T-helper 1 cell treated with Interleukin-12 subunit alpha and Interleukin-12 subunit beta and Interleukin-4 antibody, amounts not matched to agents 30 μg/mL and 1 μg/mL, for 36 hours (primary cell): ENCODE measurements around the gene LRRC45.

ENCODE experiments used
- H3K27ac Mint-ChIP-seq: one replicate; pipeline ENCODE4 v1.8.0; 2021; ENCODE audit warnings: mild to moderate bottlenecking, mixed read lengths
- H3K27me3 Mint-ChIP-seq: one replicate; pipeline ENCODE4 v1.8.0; 2021; ENCODE audit warnings: low read depth, mixed read lengths
- H3K36me3 Mint-ChIP-seq: one replicate; pipeline ENCODE4 v1.8.0; 2021; ENCODE audit warnings: low read depth, mixed read lengths
- H3K4me1 Mint-ChIP-seq: one replicate; pipeline ENCODE4 v1.8.0; 2021; ENCODE audit warnings: low read depth, mixed read lengths
- H3K4me3 Mint-ChIP-seq: one replicate; pipeline ENCODE4 v1.8.0; 2021; ENCODE audit warnings: mild to moderate bottlenecking, moderate library complexity, mixed read lengths
- H3K9me3 Mint-ChIP-seq: one replicate; pipeline ENCODE4 v1.8.0; 2021; ENCODE audit warnings: mixed read lengths

Gene LRRC45

GRCh38 chr17:82029391-82029790 is 6.3 kb downstream of the LRRC45 start:
- no peaks in the 10 kb centered on the region for H3K9me3 Mint-ChIP-seq
- H3K36me3 Mint-ChIP-seq, result peaks cover 3% of the 10 kb centered on the region
- H3K4me3 Mint-ChIP-seq, result peak overlapping the region; percentile 61
- H3K4me1 Mint-ChIP-seq, result peaks cover 1% of the 10 kb centered on the region
- no peak overlapping the region for H3K27ac Mint-ChIP-seq
- no peaks in the 10 kb centered on the region for H3K27me3 Mint-ChIP-seq

GRCh38 chr17:82029990-82030469 is 6.9 kb downstream of the LRRC45 start:
- H3K4me1 Mint-ChIP-seq, result peaks cover 1% of the 10 kb centered on the region
- peaks cover 3% of the 10 kb centered on the region for H3K36me3 Mint-ChIP-seq
- no peaks in the 10 kb centered on the region for H3K9me3 Mint-ChIP-seq
- H3K27me3 Mint-ChIP-seq, result no peaks in the 10 kb centered on the region
- H3K27ac Mint-ChIP-seq, result no peak overlapping the region
- H3K4me3 Mint-ChIP-seq, result no peak overlapping the region

- H3K4me1 Mint-ChIP-seq, result peaks cover 3% of the 10 kb centered on the region
- peaks cover 7% of the 10 kb centered on the region for H3K36me3 Mint-ChIP-seq
- H3K9me3 Mint-ChIP-seq, result no peaks in the 10 kb centered on the region
- H3K4me3 Mint-ChIP-seq, result peak overlapping the region; percentile 85
- peak overlapping the region; percentile 79 for H3K27ac Mint-ChIP-seq
- no peaks in the 10 kb centered on the region for H3K27me3 Mint-ChIP-seq
Observed at GRCh38 chr17:82030470-82031302, 7.6 kb downstream of the LRRC45 start.

GRCh38 chr17:82031303-82031884 is 8.3 kb downstream of the LRRC45 start, which contains the start of gene RAC3:
RAC3 (plus strand) TSS chr17:82031678; CDS start chr17:82031762, 84 bp downstream.
- peaks cover 4% of the 10 kb centered on the region for H3K4me1 Mint-ChIP-seq

GRCh38 chr17:82031885-82032627 is 9.0 kb downstream of the LRRC45 start:
- peaks cover 4% of the 10 kb centered on the region for H3K4me1 Mint-ChIP-seq
- no peaks in the 10 kb centered on the region for H3K27me3 Mint-ChIP-seq
- H3K4me3 Mint-ChIP-seq, result peak overlapping the region; percentile 34
- H3K9me3 Mint-ChIP-seq, result no peaks in the 10 kb centered on the region
- no peak overlapping the region for H3K27ac Mint-ChIP-seq
- H3K36me3 Mint-ChIP-seq, result peaks cover 7% of the 10 kb centered on the region

More at GRCh38 chr17:82031303-82031884, 8.3 kb downstream of the LRRC45 start, which contains the start of gene RAC3:
- H3K27me3 Mint-ChIP-seq, result no peaks in the 10 kb centered on the region
- peak within 1 kb of the TSS; percentile 79 for H3K27ac Mint-ChIP-seq
- no peaks in the 10 kb centered on the region for H3K9me3 Mint-ChIP-seq
- H3K36me3 Mint-ChIP-seq, result peaks cover 7% of the 10 kb centered on the region
- H3K4me3 Mint-ChIP-seq, result peak within 1 kb of the TSS; percentile 85

GRCh38 chr17:82033359-82034085 is 10.4 kb downstream of the LRRC45 start:
- Mint-ChIP-seq H3K9me3 (no peaks in the 10 kb centered on the region), H3K27me3 (peaks cover 4% of the 10 kb centered on the region), H3K4me3 (no peak overlapping the region), H3K27ac (no peak overlapping the region), H3K36me3 (peaks cover 7% of the 10 kb centered on the region), H3K4me1 (peaks cover 10% of the 10 kb centered on the region)

- Mint-ChIP-seq H3K9me3 (no peaks in the 10 kb centered on the region), H3K36me3 (peaks cover 7% of the 10 kb centered on the region), H3K4me3 (peak overlapping the region; percentile 21), H3K27me3 (peaks cover 4% of the 10 kb centered on the region), H3K27ac (no peak overlapping the region), H3K4me1 (peaks cover 16% of the 10 kb centered on the region)
Observed at GRCh38 chr17:82034371-82035011, 11.4 kb downstream of the LRRC45 start.

GRCh38 chr17:82035488-82035887 is 12.4 kb downstream of the LRRC45 start:
- Mint-ChIP-seq H3K9me3 (no peaks in the 10 kb centered on the region), H3K36me3 (peaks cover 7% of the 10 kb centered on the region), H3K27me3 (peaks cover 4% of the 10 kb centered on the region), H3K4me1 (peaks cover 16% of the 10 kb centered on the region), H3K4me3 (peak overlapping the region; percentile 37), H3K27ac (no peak overlapping the region)

- Mint-ChIP-seq H3K36me3 (peaks cover 7% of the 10 kb centered on the region), H3K27ac (no peak overlapping the region), H3K27me3 (peaks cover 4% of the 10 kb centered on the region), H3K4me3 (peak overlapping the region; percentile 72), H3K4me1 (peaks cover 16% of the 10 kb centered on the region), H3K9me3 (no peaks in the 10 kb centered on the region)
Observed at GRCh38 chr17:82035956-82036633, 13.0 kb downstream of the LRRC45 start.

GRCh38 chr17:82036634-82037091 is 13.6 kb downstream of the LRRC45 start:
- Mint-ChIP-seq H3K4me3 (peak overlapping the region; percentile 72), H3K9me3 (no peaks in the 10 kb centered on the region), H3K27ac (peak overlapping the region; percentile 26), H3K27me3 (peaks cover 4% of the 10 kb centered on the region), H3K36me3 (peaks cover 7% of the 10 kb centered on the region), H3K4me1 (peaks cover 16% of the 10 kb centered on the region)

GRCh38 chr17:82037092-82037888 is 14.2 kb downstream of the LRRC45 start, which contains the start of gene DCXR:
DCXR (minus strand) TSS chr17:82037697; CDS start chr17:82037682, 15 bp downstream.
- H3K4me1 Mint-ChIP-seq, result peaks cover 16% of the 10 kb centered on the region
- H3K4me3 Mint-ChIP-seq, result peak within 1 kb of the TSS; percentile 88
- H3K27ac Mint-ChIP-seq, result peak within 1 kb of the TSS; percentile 94
- H3K27me3 Mint-ChIP-seq, result peaks cover 4% of the 10 kb centered on the region
- H3K9me3 Mint-ChIP-seq, result no peaks in the 10 kb centered on the region
- peaks cover 7% of the 10 kb centered on the region for H3K36me3 Mint-ChIP-seq

GRCh38 chr17:82037889-82038195 is 14.7 kb downstream of the LRRC45 start:
- no peaks in the 10 kb centered on the region for H3K9me3 Mint-ChIP-seq
- H3K27me3 Mint-ChIP-seq, result peaks cover 4% of the 10 kb centered on the region
- H3K4me3 Mint-ChIP-seq, result peak overlapping the region; percentile 88
- H3K36me3 Mint-ChIP-seq, result peaks cover 7% of the 10 kb centered on the region
- peak overlapping the region; percentile 94 for H3K27ac Mint-ChIP-seq
- peaks cover 15% of the 10 kb centered on the region for H3K4me1 Mint-ChIP-seq
